SK-N-MC (cell line): ENCODE measurements around the gene AACS.
"Not testable (repeated sequence)": the region's sequence is repeated elsewhere in the genome, so short reads cannot be mapped to it uniquely, and the experiment has no call there.

Experiments
- DNase-seq: peaks from one replicate; pipeline ENCODE4 v3.0.0-alpha.2; 2011; ENCODE audit warnings: low read depth, low spot score
- H3K27ac ChIP-seq: fragments of 200-600 bp; sonication (generic); 2 replicates; pipeline ENCODE4 v1.5.1; 2016; ENCODE audit warnings: mixed run types
- H3K36me3 ChIP-seq: fragments of 200-600 bp; sonication (generic); 2 replicates; pipeline ENCODE4 v1.6.1; 2017; ENCODE audit warnings: antibody characterized with exemption, low read length, mixed read lengths; ENCODE audit not compliant: insufficient read depth
- H3K4me3 ChIP-seq: fragments of 200-600 bp; sonication (generic); 2 replicates; pipeline ENCODE4 v1.5.1; 2016
- H3K9ac ChIP-seq: fragments of 200-600 bp; sonication (generic); 2 replicates; pipeline ENCODE4 v1.8.0; 2017; ENCODE audit warnings: mixed run types, mixed read lengths; ENCODE audit not compliant: insufficient read length
- H3K9me3 ChIP-seq: fragments of 200-600 bp; sonication (generic); 2 replicates; pipeline ENCODE4 v1.6.1; 2017; ENCODE audit warnings: low read depth, mild to moderate bottlenecking, antibody characterized with exemption, low read length, moderate library complexity, mixed read lengths
- EZH2 ChIP-seq: fragments of 200-600 bp; sonication (generic); IDR thresholded peaks from one replicate; pipeline ENCODE4 v1.6.1; 2017; ENCODE audit warnings: antibody characterized with exemption
- FOXP2 ChIP-seq: optimal IDR thresholded peaks from 2 replicates; pipeline ENCODE3; 2011; ENCODE audit warnings: mild to moderate bottlenecking, moderate library complexity; ENCODE audit not compliant: insufficient read depth; ENCODE audit errors: extremely low read length, control extremely low read depth
- POLR2AphosphoS5 ChIP-seq: IDR thresholded peaks from 2 replicates; pipeline ENCODE4 v1.6.1; 2012; ENCODE audit warnings: mild to moderate bottlenecking, low read depth, low read length, borderline replicate concordance

Gene AACS

DNA sequence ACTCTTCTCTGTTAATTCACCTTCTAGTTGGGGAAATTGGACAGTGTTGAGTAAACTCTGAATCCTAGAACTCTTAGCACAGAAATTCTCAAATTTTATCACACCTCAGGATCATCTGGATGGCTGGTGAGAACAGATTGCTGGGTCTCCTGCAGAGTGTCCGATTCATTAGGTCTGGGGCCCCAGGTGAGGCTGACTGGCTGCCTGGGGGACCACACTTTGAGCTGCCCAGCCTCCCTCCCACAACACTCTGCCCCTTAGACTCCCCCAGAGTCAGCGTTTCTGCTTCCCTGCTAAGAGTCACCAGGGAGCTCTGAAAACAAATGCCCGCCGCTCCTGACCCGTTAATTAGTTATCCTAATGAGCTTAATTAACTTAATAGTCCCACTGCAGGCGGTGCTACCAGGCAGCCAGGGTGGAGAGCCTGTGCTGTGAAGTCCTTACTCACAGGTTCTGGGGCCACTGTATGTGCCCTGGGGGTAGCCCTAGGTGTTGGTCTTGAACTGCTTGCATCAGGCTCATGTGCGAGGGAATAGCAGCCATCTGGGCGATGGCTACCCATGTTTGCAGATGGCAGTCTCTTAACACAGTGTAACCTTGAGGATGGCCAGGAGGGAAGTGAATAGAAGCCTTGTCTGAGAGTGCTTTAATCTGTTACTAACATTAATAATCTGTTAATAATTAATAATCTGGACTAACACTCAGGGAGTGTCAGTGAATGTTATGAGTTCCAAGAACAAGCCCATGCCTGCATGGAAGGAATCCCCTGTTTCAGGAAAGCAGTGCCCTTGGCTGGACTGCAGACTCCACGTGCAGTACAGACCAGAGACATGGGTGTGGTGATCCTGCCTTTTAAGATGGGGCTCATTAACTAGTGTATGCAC lies 35.6 kb downstream of the AACS start:
- H3K9ac ChIP-seq: no peak overlapping the region
- H3K4me3 ChIP-seq: no peak overlapping the region
- no peak overlapping the region for H3K27ac ChIP-seq
- H3K9me3 ChIP-seq: no peaks in the 10 kb centered on the region
- H3K36me3 ChIP-seq: peaks cover 7% of the 10 kb centered on the region; the same call in 1 of the 2 replicates
- TF ChIP-seq EZH2 (no peak), POLR2AphosphoS5 (no peak), FOXP2 (no peak)
- DNase-seq: no peak

DNA sequence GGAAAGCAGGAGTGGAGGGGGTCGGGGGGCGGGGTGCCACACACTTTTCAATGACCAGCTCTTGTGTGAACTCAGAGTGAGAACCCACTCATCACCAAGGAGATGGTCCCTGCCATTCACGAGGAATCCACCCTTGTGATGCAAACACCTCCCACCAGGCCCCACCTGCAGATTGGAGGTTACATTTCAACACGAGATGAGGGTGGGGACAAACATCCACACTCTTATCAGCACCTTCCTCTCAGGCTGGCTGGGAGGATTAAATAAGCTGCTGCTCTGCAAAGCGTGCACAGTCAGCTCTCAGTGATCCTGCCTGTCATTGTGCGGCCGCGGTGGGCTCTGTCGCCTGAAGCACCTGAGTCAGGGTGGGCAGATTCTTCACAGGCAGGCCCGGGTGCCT lies 39.7 kb downstream of the AACS start:
- no peak overlapping the region for H3K4me3 ChIP-seq
- H3K9ac ChIP-seq: no peak overlapping the region
- H3K9me3 ChIP-seq: no peaks in the 10 kb centered on the region
- no peak overlapping the region for H3K27ac ChIP-seq
- DNase-seq: no peak
- no peak for TF ChIP-seq EZH2
- no peak for TF ChIP-seq FOXP2
- TF ChIP-seq POLR2AphosphoS5: no peak
- peaks cover 12% of the 10 kb centered on the region; the same call in 1 of the 2 replicates for H3K36me3 ChIP-seq

DNA sequence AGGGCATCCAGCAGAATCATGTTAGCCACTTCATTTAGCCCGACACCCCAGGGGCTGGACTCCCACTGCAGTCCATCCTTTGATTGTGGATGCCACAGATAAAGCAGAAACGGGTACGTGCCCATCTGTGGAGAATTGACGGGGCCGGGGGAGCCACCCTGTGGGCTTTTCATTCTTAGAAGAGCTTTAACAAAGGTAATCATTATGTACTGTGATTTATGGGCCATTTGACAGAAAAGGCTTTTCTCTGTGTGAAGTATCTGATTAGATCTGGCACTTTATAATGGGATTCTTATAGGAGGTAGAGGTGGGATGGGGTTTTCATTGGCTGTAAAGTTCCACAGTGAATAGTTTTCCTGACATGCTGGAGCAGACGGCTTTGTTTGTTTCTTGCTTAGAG lies 40.4 kb downstream of the AACS start:
- Histone ChIP-seq H3K9ac (no peak overlapping the region), H3K27ac (no peak overlapping the region), H3K4me3 (no peak overlapping the region), H3K9me3 (no peaks in the 10 kb centered on the region), H3K36me3 (peaks cover 12% of the 10 kb centered on the region; the same call in 1 of the 2 replicates)
- DNase-seq: no peak
- no peak for TF ChIP-seq EZH2
- TF ChIP-seq FOXP2: no peak
- TF ChIP-seq POLR2AphosphoS5: no peak

DNA sequence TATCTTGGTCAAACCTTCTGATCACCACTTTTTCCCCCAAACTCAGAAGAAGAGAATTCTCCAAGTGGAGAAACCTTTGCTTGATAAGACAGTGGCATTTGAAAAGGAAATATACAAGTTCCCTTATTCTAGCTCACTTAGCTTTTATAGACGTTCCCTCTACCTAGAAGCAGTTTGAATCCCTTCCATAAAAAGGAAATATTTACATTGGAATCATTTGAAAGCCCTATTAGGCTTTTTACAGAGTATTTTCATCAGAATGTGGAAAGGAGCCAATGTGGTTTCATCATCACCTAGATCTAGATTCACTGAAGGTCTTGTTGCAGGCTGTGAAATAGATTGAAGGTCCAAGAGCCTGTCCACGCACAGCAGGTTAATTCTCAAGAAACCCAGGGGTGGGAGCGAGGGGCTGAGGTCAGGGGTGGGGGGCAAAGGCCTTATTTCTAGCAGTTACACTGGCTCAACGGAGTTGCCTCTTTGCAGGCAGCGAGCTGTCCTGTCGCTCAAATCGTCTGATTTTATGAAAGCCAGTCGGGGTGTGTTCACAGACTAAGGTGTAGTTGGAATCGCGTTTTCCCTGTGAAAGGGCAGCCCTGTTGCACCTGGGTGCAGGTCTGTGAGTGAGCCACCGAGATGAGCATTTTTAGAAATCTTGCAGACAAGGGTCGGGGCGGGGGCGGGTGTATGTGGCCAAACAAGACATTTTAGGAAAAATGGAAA lies 45.6 kb downstream of the AACS start:
- Histone ChIP-seq H3K9me3 (no peaks in the 10 kb centered on the region), H3K9ac (peak overlapping the region; percentile 12), H3K36me3 (peaks cover 9% of the 10 kb centered on the region; the same call in 1 of the 2 replicates), H3K4me3 (peak overlapping the region; percentile 17; the same call in 1 of the 2 replicates), H3K27ac (peak overlapping the region; percentile 82)
- TF ChIP-seq EZH2: no peak
- TF ChIP-seq FOXP2: no peak
- no peak for TF ChIP-seq POLR2AphosphoS5
- DNase-seq: peak; percentile 14

DNA sequence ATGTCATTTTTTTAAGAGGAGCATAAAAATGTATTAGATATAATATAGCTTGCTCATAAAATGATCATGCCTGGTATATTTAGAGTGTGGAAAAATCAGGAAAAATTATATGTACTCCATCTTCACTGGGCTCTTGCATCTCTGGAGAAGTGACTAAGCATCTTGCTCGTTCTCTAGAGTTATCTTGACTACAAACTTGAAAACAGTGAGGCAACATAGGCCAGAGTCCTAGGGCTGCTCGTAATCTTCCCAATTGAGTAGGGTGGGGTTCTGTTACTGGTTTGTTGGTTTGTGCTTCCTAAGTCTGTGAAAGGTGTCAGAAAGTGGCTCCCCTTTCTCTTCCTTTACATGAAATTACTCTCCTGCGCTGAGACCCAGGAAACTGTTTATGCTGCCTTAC lies 46.2 kb downstream of the AACS start:
- no peak overlapping the region for H3K9ac ChIP-seq

DNA sequence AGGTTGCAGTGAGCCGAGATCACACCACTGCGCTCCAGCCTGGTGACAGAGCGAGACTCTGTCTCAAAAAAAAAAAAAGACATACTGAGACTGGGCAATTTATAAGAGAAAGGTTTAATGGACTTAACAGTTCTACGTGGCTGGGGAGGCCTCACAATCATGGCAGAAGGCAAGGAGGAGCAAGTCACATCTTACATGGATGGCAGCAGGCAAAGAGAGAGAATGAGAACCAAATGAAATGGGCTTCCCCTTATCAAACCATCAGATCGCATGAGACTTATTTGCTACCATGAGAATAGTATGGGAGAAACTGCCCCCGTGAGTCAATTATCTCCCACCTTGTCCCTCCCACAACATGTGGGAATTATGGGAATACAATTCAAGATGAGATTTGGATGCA lies 47.4 kb downstream of the AACS start:
- not testable (repeated sequence) for H3K36me3 ChIP-seq

More for the DNA sequence above, 46.2 kb downstream of the AACS start:
- no peak overlapping the region; the same call in 1 of the 2 replicates for H3K4me3 ChIP-seq
- H3K27ac ChIP-seq: peak overlapping the region; percentile 82
- no peaks in the 10 kb centered on the region for H3K9me3 ChIP-seq
- no peak for DNase-seq
- H3K36me3 ChIP-seq: peaks cover 9% of the 10 kb centered on the region; the same call in 1 of the 2 replicates
- TF ChIP-seq FOXP2 (no peak), POLR2AphosphoS5 (no peak), EZH2 (no peak)

DNA sequence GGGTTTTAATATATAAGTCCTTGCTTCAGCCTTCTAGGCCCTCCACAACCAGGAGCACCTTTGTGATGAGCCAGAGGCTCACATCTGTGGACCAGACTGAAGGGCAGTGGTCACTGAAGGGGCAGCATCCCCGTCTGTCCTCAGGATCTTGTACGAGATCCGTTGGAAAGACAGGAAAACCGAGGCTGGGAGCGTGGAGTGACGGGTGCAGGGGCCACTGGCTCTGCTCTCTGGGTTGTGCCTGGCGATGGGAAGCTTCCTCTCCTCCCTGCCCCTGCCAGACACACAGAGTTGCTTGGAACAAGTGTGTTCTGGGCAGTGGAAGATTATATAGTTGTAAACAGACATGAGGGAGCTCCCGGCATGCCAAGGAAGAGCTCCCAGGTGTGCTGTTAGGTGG lies 48.0 kb downstream of the AACS start:
- H3K36me3 ChIP-seq: peaks cover 9% of the 10 kb centered on the region; the same call in 1 of the 2 replicates
- TF ChIP-seq FOXP2 (no peak), POLR2AphosphoS5 (no peak), EZH2 (no peak)

More for the DNA sequence above, 47.4 kb downstream of the AACS start:
- not testable (repeated sequence) for H3K27ac ChIP-seq, DNase-seq, H3K9me3 ChIP-seq, H3K9ac ChIP-seq, H3K4me3 ChIP-seq

DNA sequence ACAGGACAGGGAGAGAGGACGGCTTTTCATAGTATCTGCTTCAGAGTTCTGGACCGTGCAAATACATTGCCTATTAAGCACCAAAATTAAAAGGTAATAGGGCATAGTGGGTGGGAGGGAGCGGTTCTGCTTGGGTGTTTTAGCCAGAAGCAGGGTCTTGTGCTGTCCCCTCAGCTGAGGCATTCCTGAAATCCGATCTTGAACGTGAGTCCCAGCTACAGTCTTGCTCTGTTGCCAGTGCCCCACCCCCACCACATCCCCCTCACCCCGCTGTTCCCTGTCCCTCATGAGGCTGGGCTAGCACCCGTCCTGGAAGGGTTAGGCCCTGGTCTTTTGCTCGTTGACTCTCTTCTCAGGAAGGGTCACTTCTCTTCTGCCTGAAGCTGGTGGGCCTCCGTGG lies 48.6 kb downstream of the AACS start:
- H3K36me3 ChIP-seq: peaks cover 9% of the 10 kb centered on the region; the same call in 1 of the 2 replicates
- no peak overlapping the region for H3K27ac ChIP-seq
- no peaks in the 10 kb centered on the region for H3K9me3 ChIP-seq
- H3K4me3 ChIP-seq: no peak overlapping the region
- TF ChIP-seq FOXP2: no peak
- TF ChIP-seq POLR2AphosphoS5: no peak
- no peak for TF ChIP-seq EZH2
- DNase-seq: no peak
- no peak overlapping the region for H3K9ac ChIP-seq

More for the DNA sequence above, 48.0 kb downstream of the AACS start:
- no peak for DNase-seq
- Histone ChIP-seq H3K9ac (no peak overlapping the region), H3K9me3 (no peaks in the 10 kb centered on the region), H3K27ac (no peak overlapping the region), H3K4me3 (no peak overlapping the region)
